ENCODE measurements around the gene MAPK8.

Gene MAPK8

GRCh38 chr10:48463318-48464003 is 157.0 kb downstream of the MAPK8 start:
- DNase-seq (ENCODE audit: low spot score): no peak

- DNase-seq (ENCODE audit: low spot score): no peak
Measured at GRCh38 chr10:48464121-48464870, 157.8 kb downstream of the MAPK8 start.

GRCh38 chr10:48464871-48465736 is 158.6 kb downstream of the MAPK8 start:
- no peak for DNase-seq (ENCODE audit: low spot score)

- no peak for DNase-seq (ENCODE audit: low spot score)
Measured at GRCh38 chr10:48465860-48466521, 159.5 kb downstream of the MAPK8 start.

GRCh38 chr10:48466611-48467240 is 160.2 kb downstream of the MAPK8 start:
- no peak for DNase-seq (ENCODE audit: low spot score)

- DNase-seq (ENCODE audit: low spot score): no peak
Measured at GRCh38 chr10:48467669-48468068, 161.2 kb downstream of the MAPK8 start.

GRCh38 chr10:48468130-48468790 is 161.8 kb downstream of the MAPK8 start:
- no peak for DNase-seq (ENCODE audit: low spot score)

- DNase-seq (ENCODE audit: low spot score): no peak
Measured at GRCh38 chr10:48468866-48469511, 162.5 kb downstream of the MAPK8 start.

- DNase-seq (ENCODE audit: low spot score): no peak
Measured at GRCh38 chr10:48469516-48470020, 163.1 kb downstream of the MAPK8 start.

GRCh38 chr10:48470115-48470892 is 163.8 kb downstream of the MAPK8 start:
- DNase-seq (ENCODE audit: low spot score): no peak

- DNase-seq (ENCODE audit: low spot score): no peak
Measured at GRCh38 chr10:48470893-48471805, 164.7 kb downstream of the MAPK8 start.

GRCh38 chr10:48472501-48473069 is 166.1 kb downstream of the MAPK8 start:
- no peak for DNase-seq (ENCODE audit: low spot score)

GRCh38 chr10:48473704-48474103 is 167.2 kb downstream of the MAPK8 start:
- no peak for DNase-seq (ENCODE audit: low spot score)

GRCh38 chr10:48474765-48475365 is 168.4 kb downstream of the MAPK8 start:
- no peak for DNase-seq (ENCODE audit: low spot score)

GRCh38 chr10:48475943-48476278 is 169.4 kb downstream of the MAPK8 start:
- DNase-seq (ENCODE audit: low spot score): no peak

GRCh38 chr10:48476279-48476982 is 170.0 kb downstream of the MAPK8 start:
- no peak for DNase-seq (ENCODE audit: low spot score)

GRCh38 chr10:48477141-48477540 is 170.7 kb downstream of the MAPK8 start:
- no peak for DNase-seq (ENCODE audit: low spot score)

All from activated CD4-positive, alpha-beta T cell treated with anti-CD3 and anti-CD28 coated beads, Interleukin-2, Interleukin-4, amounts not matched to agents 100 ng/mL and 50 ng/mL, durations not matched to agents 16 hours and 8 hours (primary cell).